ENCODE measurements around the gene FAM234A.

- TF ChIP-seq EZH2 (IDR thresholded peaks at IDR 0.05; ENCODE audit: borderline replicate concordance, low read length): no peak
- no peak for TF ChIP-seq CTCF (IDR thresholded peaks at IDR 0.05; ENCODE audit: low read length)
These were observed 31.4 kb upstream of the FAM234A start for GRCh38 chr16:203246-203645.

Measured in OCI-LY1 (cell line).